ENCODE data around the gene RNU1-1. TPM values are rescaled to one million over a fixed set of nuclear protein-coding genes. Genes with fewer than 3 reads are reported as not detected.
A peak's percentile ranks its signal among the peaks of the same experiment; 100 is the strongest.
"Not testable (repeated sequence)": the region's sequence is repeated elsewhere in the genome, so short reads cannot be mapped to it uniquely, and the experiment has no call there.

Gene RNU1-1
- total RNA-seq, 1 donor from 2014 or later: under 0.01 TPM

- FAIRE-seq: no peak
- peak; percentile 95 to 96 for DNase-seq (ENCODE audit: low spot score in 2 of 2)
Measured at GRCh38 chr1:16498573-16499413, 15.3 kb downstream of the RNU1-1 start.

DNA sequence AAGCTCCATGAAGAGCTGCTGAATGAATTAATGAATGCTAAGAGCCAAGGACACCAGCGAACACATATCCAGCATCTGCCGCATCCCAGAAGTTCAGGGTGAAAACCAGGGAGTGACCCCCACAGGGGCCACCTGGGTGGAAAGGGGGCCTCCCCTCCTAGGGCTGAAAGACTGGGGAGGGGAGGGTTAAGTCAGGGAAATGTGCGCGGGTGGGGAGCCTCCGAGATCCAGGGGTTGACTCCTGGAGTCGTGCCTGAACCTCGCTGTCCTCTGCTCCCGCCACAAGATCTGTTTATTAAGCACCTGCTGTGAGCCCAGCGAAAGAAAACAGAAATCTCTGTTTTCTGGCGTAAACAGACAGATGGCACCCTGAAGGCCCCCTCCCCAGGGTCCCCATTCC lies 16.0 kb downstream of the RNU1-1 start:
- not testable (repeated sequence) for FAIRE-seq; DNase-seq (ENCODE audit: low spot score in 2 of 2)

GRCh38 chr1:16497474-16497904 lies 16.6 kb downstream of the RNU1-1 start:
- not testable (repeated sequence) for DNase-seq (ENCODE audit: low spot score in 2 of 2); FAIRE-seq

- FAIRE-seq: not testable (repeated sequence)
Measured at GRCh38 chr1:16493731-16494130, 20.4 kb downstream of the RNU1-1 start.

DNA sequence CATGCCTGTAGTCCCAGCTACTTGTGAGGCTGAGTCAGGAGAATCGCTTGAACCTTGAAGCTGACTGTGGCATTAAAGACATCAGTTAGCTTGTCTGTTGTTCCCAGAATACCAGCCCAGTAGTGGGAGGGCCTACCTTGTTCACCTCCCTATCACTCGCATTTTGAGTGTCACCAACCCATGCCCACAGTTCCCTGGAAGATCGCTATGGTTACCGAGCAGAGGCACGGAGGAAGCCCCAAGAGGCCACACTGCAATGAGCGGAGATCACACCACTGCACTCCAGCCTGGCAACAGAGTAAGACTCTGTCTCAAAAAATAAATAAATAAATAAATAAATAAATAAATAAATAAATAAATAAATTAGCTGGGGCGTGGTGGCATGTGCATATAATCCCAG lies 21.1 kb downstream of the RNU1-1 start:
- not testable (repeated sequence) for FAIRE-seq

More at GRCh38 chr1:16493731-16494130, 20.4 kb downstream of the RNU1-1 start:
- not testable (repeated sequence) for DNase-seq (ENCODE audit: low spot score in 2 of 2)

GRCh38 chr1:16491056-16491675 lies 22.9 kb downstream of the RNU1-1 start:
- FAIRE-seq: no peak
- no peak for DNase-seq (ENCODE audit: low spot score in 2 of 2)

More for the DNA sequence above, 21.1 kb downstream of the RNU1-1 start:
- DNase-seq (ENCODE audit: low spot score in 2 of 2): not testable (repeated sequence)

GRCh38 chr1:16489195-16489880 lies 24.7 kb downstream of the RNU1-1 start:
- FAIRE-seq; DNase-seq (ENCODE audit: low spot score in 2 of 2): not testable (repeated sequence)

DNA sequence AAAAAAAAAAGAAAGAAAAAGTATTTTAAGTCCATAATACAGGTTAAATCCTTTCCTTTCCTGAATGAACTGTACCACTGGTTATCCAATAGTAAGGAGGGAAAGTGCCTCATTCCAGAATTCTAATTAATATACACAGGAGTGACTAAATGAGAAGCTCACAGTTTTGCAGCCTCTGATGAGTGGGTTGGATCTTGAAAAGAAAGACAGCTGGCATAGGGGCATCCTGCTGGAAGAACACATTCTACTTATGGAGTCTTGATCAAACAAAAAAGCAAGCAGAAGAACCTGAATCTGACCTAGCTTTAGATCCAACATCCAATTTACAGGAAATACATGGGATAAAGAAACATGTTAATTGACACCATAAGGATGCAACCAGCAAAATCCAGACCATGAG lies 27.1 kb downstream of the RNU1-1 start:
- not testable (repeated sequence) for FAIRE-seq; DNase-seq (ENCODE audit: low spot score in 2 of 2)

DNA sequence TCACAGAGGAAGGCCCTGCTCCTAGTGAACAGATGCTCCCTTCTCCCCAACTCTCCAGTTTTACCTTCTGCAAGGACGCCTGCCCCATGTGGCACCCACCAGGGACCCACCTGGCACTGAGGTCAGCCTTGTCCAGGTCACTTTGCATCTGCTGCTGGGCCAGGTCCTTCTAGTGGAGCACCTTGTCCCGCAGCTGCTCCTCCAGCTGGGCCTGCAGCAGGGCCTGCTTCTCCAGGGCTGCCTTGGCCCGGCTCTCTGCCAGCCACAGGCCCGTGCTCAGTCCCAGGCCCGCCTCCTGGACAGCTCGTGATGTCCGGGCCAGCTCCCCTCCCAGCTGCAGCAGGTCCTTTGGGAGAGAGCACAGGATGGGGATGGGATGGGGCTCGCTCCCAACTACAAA lies 27.8 kb downstream of the RNU1-1 start:
- not testable (repeated sequence) for FAIRE-seq

GRCh38 chr1:16484931-16485330 lies 29.2 kb downstream of the RNU1-1 start:
- no peak for FAIRE-seq
- DNase-seq (ENCODE audit: low spot score in 2 of 2): no peak

More for the DNA sequence above, 27.8 kb downstream of the RNU1-1 start:
- not testable (repeated sequence) for DNase-seq (ENCODE audit: low spot score in 2 of 2)

GRCh38 chr1:16484501-16484835 lies 29.6 kb downstream of the RNU1-1 start:
- DNase-seq (ENCODE audit: low spot score in 2 of 2): no peak
- no peak for FAIRE-seq

DNA sequence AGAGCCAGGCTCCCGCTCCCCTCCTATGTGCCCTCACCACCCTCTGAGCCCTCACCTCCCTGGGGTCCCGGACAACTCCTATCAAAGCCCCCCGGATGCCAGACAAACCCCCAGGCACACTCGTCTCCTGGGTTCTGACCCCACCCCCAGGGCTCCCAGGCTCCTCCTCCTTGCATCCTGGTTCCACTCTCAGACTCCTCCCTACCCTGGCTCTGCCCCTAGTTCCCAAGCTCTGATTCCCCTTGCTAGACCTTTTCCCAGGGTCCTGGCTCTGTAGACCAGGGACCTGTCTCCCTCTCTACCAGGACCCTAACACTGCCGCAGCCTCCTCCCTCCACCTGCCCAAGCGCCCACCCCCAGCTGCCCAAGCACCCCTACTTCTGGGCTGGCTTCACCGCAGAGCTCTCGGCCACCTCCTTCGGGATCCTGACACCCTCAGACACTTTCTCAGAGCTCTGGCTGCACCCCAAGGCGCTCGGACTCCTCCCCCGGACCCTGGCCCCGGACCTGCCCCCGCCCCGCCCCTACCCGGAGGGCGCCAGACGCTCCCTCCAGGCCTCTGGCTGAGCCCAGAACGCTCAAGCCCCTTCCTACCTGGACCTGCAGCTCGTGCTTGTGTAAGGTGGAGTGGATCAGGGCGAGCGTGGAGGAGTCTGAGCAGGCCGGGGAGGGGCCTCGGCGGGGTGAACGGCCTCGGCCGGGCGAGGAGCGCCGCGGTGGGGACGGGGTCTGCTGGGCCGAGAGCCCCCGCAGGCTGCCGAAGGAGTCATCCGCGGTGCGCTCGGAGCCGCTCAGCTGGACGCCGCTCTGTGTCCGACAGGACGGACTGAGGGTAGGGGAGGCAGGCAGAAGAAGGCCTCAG lies 30.2 kb downstream of the RNU1-1 start:
- FAIRE-seq; DNase-seq (ENCODE audit: low spot score in 2 of 2): not testable (repeated sequence)

GRCh38 chr1:16483146-16483545 lies 30.9 kb downstream of the RNU1-1 start:
- not testable (repeated sequence) for FAIRE-seq; DNase-seq (ENCODE audit: low spot score in 2 of 2)

DNA sequence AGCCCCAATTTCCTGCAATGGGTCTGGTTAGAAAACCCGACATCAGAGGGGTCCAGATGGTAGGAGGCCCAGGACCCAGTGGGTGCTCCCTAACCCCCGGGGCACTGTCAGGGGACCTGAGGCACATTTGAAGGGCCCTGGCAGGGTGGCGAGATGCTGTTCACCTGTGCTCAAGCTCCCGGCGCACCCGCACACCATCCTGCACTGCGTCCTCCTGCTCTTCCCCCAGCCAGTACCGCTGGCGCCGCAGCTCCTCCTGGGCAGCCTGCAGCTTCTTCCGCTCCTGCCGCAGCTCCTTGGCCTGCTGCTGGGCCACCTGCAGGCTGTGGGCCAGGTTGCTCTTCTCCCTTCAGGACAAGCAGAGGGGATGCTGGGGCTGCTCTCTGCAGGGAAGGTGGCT lies 36.0 kb downstream of the RNU1-1 start:
- FAIRE-seq: no peak
- DNase-seq (ENCODE audit: low spot score in 2 of 2): no peak

GRCh38 chr1:16475771-16476770 lies 38.0 kb downstream of the RNU1-1 start:
- not testable (repeated sequence) for FAIRE-seq; DNase-seq (ENCODE audit: low spot score in 2 of 2)

DNA sequence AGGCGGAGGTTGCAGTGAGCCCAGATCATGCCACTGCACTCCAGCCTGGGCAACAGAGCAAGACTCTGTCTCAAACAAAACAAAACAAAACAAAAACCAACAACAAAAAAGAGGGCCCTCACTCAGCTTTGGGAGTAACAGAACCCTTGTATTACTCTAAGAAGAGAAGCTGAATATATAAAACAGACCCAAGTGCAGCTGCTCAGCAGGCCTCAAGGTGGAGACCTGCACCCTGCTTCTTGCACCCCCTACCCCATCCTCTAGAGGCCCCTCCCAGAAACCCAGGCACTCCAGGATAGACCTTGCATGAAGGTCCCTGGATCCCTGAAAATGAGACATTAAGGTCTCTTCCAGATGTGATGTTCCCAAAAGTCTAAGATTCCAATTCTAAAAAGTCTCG lies 39.2 kb downstream of the RNU1-1 start:
- not testable (repeated sequence) for FAIRE-seq

DNA sequence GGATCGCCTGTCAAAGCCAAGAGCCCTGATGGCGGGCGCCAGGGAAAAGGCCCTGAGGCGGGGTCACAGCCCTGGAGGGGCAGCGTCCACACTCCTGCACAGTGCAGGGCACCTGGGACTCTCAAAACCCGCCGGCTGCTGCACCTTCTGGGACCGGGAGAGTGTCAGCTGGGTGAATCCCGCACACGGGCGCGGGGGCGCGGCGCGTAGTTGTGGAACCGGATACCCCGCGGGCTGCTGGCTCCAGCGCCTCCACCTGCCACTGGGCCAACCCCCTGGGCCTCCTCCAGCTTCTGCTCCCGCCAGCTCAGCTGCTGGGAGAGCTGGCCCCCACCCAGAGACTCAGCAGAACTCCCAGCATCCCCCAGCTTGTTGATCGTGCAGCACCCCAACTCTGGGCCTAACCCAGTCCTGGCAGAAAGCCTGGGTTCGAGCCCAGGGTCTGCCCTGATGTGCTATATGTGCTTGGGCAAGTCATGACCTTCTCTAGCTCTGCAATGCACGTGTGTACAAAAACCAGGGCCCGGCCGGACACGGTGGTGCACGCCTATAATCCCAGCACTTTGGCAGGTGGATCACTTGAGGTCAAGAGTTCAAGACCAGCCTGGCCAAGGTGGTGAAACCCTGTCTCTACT lies 39.8 kb downstream of the RNU1-1 start:
- DNase-seq (ENCODE audit: low spot score in 2 of 2): no peak
- no peak for FAIRE-seq

More for the DNA sequence above, 39.2 kb downstream of the RNU1-1 start:
- DNase-seq (ENCODE audit: low spot score in 2 of 2): not testable (repeated sequence)

DNA sequence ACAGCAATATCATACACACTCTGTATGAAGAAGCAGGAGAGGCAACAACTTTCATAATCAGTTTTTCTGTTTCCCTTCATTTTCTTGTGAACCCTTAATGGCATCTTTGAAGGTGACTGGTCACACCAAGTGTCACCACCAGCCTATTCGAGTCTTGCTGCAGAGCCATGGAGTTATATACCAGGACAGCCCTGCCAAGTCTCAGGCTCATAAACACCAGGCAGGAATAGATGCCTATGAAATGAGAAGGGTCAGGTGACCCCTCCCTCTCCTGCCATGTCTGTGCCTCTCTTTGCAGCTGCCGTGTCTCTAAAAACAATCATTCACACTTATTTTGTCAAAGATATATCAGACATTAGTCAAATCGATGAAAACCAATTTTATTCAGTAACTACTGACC lies 45.5 kb downstream of the RNU1-1 start:
- DNase-seq (ENCODE audit: low spot score in 2 of 2) (no peak), FAIRE-seq (no peak)

All from frontal cortex (tissue), 4 donors.